ENCODE results near the gene ISM1.

Gene ISM1

GRCh38 chr20:13283869-13284829 is 63.1 kb downstream of the ISM1 start:
- DNase-seq (ENCODE audit: low spot score) = no peak

GRCh38 chr20:13284830-13285229 is 63.8 kb downstream of the ISM1 start:
- no peak for DNase-seq (ENCODE audit: low spot score)

GRCh38 chr20:13285408-13285807 is 64.3 kb downstream of the ISM1 start:
- no peak for DNase-seq (ENCODE audit: low spot score)

- DNase-seq (ENCODE audit: low spot score) = no peak
Measured at GRCh38 chr20:13286052-13286451, 65.0 kb downstream of the ISM1 start.

GRCh38 chr20:13286607-13287006 is 65.5 kb downstream of the ISM1 start:
- DNase-seq (ENCODE audit: low spot score) = no peak

GRCh38 chr20:13288357-13288756 is 67.3 kb downstream of the ISM1 start:
- DNase-seq (ENCODE audit: low spot score) = no peak

GRCh38 chr20:13289031-13289430 is 68.0 kb downstream of the ISM1 start:
- DNase-seq (ENCODE audit: low spot score) = no peak

- DNase-seq (ENCODE audit: low spot score) = no peak
Measured at GRCh38 chr20:13290724-13291123, 69.7 kb downstream of the ISM1 start.

GRCh38 chr20:13291157-13291556 is 70.1 kb downstream of the ISM1 start:
- DNase-seq (ENCODE audit: low spot score) = no peak

- DNase-seq (ENCODE audit: low spot score) = no peak
Measured at GRCh38 chr20:13292201-13292885, 71.3 kb downstream of the ISM1 start.

GRCh38 chr20:13294522-13294921 is 73.4 kb downstream of the ISM1 start:
- no peak for DNase-seq (ENCODE audit: low spot score)

GRCh38 chr20:13295637-13296036 is 74.6 kb downstream of the ISM1 start:
- DNase-seq (ENCODE audit: low spot score) = no peak

GRCh38 chr20:13296070-13296469 is 75.0 kb downstream of the ISM1 start:
- no peak for DNase-seq (ENCODE audit: low spot score)

- DNase-seq (ENCODE audit: low spot score) = no peak
Measured at GRCh38 chr20:13297147-13297899, 76.2 kb downstream of the ISM1 start.

- DNase-seq (ENCODE audit: low spot score) = no peak
Measured at GRCh38 chr20:13298692-13299373, 77.8 kb downstream of the ISM1 start.

GRCh38 chr20:13299401-13299800 is 78.3 kb downstream of the ISM1 start:
- no peak for DNase-seq (ENCODE audit: low spot score)

GRCh38 chr20:13301596-13301995 is 80.5 kb downstream of the ISM1 start:
- DNase-seq (ENCODE audit: low spot score) = no peak

- DNase-seq (ENCODE audit: low spot score) = no peak
Measured at GRCh38 chr20:13302647-13303450, 81.8 kb downstream of the ISM1 start.

GRCh38 chr20:13305284-13305683 is 84.2 kb downstream of the ISM1 start:
- no peak for DNase-seq (ENCODE audit: low spot score)

- no peak for DNase-seq (ENCODE audit: low spot score)
Measured at GRCh38 chr20:13307562-13308163, 86.6 kb downstream of the ISM1 start.

GRCh38 chr20:13312300-13312699 is 91.2 kb downstream of the ISM1 start:
- DNase-seq (ENCODE audit: low spot score) = no peak
